Nephron (organoid): ENCODE measurements around the gene FKBP1C.

Experiments
- H3K27ac Mint-ChIP-seq, 3 experiments: 2 replicates each; pipeline ENCODE4 v1.8.0; 2020; ENCODE audit warnings: mixed read lengths in 3 of 3, mild to moderate bottlenecking in 2 of 3, moderate library complexity in 1 of 3
- H3K27me3 Mint-ChIP-seq: 2 replicates; pipeline ENCODE4 v1.8.0; 2021; ENCODE audit warnings: low read depth, mild to moderate bottlenecking, moderate library complexity, mixed read lengths
- H3K36me3 Mint-ChIP-seq: 2 replicates; pipeline ENCODE4 v1.8.0; 2020; ENCODE audit warnings: low read depth, mixed read lengths
- H3K4me1 Mint-ChIP-seq: 2 replicates; pipeline ENCODE4 v1.8.0; 2020; ENCODE audit warnings: mixed read lengths
- H3K4me3 Mint-ChIP-seq, 3 experiments: 2 replicates each; pipeline ENCODE4 v1.8.0; 2020; ENCODE audit warnings: mild to moderate bottlenecking in 3 of 3, mixed read lengths in 3 of 3, moderate library complexity in 2 of 3
- H3K9me3 Mint-ChIP-seq: 2 replicates; pipeline ENCODE4 v1.8.0; 2020; ENCODE audit warnings: mixed read lengths
- CTCF ChIP-seq, 3 experiments: fragments of 200-600 bp; sonication (generic); IDR thresholded peaks; one replicate each; pipeline ENCODE4 v1.5.0; 2021; ENCODE audit warnings: antibody characterized with exemption in 3 of 3; ENCODE audit not compliant: unreplicated experiment in 3 of 3

Gene FKBP1C

DNA sequence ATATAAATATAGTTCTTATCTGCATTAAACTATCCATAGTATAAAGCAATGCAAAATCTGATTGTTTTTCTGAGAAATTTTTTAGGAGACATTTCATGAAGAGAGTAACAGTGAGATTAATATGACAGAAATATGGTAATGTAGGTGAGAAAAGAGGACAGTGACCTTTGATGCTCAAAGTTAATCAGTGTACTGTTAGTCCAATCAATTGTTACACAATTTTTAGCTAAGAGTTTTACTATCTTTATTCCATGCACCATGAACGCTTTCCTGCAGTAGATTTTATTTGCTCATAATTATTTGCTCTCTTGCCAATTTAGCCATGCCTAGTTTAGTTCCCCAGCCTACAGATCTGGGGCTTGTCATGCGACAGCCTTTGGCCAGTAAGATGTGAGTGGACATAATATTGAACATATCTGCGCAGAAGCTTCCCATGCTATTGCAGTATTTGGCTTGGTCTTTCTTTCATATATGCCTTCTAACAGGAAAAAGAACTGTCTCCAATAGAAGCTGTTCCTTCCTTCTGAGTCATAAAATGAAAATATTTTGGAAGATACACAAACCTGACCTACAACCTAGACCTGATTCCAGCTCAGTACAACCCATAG, 38.7 kb downstream of the FKBP1C start:
- no peak overlapping the region for H3K27ac Mint-ChIP-seq
- TF ChIP-seq CTCF (IDR thresholded peaks at IDR 0.05; ENCODE audit: unreplicated experiment in 3 of 3) = no peak
- H3K9me3 Mint-ChIP-seq = peaks cover 3% of the 10 kb centered on the region
- no peaks in the 10 kb centered on the region for H3K4me1 Mint-ChIP-seq
- H3K4me3 Mint-ChIP-seq = no peak overlapping the region
- no peaks in the 10 kb centered on the region for H3K27me3 Mint-ChIP-seq
- H3K36me3 Mint-ChIP-seq = no peaks in the 10 kb centered on the region

- H3K27me3 Mint-ChIP-seq = no peaks in the 10 kb centered on the region
- no peak for TF ChIP-seq CTCF (IDR thresholded peaks at IDR 0.05; ENCODE audit: unreplicated experiment in 3 of 3)
- no peak overlapping the region for H3K4me3 Mint-ChIP-seq
- H3K27ac Mint-ChIP-seq = no peak overlapping the region
- no peaks in the 10 kb centered on the region for H3K4me1 Mint-ChIP-seq
- peaks cover 3% of the 10 kb centered on the region for H3K9me3 Mint-ChIP-seq
- no peaks in the 10 kb centered on the region for H3K36me3 Mint-ChIP-seq
These were observed 47.9 kb downstream of the FKBP1C start for GRCh38 chr6:63259153-63259552.

GRCh38 chr6:63261820-63262219, 50.6 kb downstream of the FKBP1C start:
- Mint-ChIP-seq H3K4me1 (peaks cover under 1% of the 10 kb centered on the region), H3K27ac (no peak overlapping the region), H3K36me3 (no peaks in the 10 kb centered on the region), H3K27me3 (no peaks in the 10 kb centered on the region), H3K9me3 (no peaks in the 10 kb centered on the region), H3K4me3 (no peak overlapping the region)
- no peak for TF ChIP-seq CTCF (IDR thresholded peaks at IDR 0.05; ENCODE audit: unreplicated experiment in 3 of 3)
